ENCODE data around the gene FMN2.

The FMN2 gene

GRCh38 chr1:240207073-240207709 is 115.5 kb downstream of the FMN2 start:
- no peak overlapping the region for H3K27ac ChIP-seq
- DNase-seq (ENCODE audit: low spot score), result no peak
- H3K4me3 ChIP-seq, result no peak overlapping the region
- no peak for TF ChIP-seq CTCF (IDR thresholded peaks at IDR 0.05)

DNA sequence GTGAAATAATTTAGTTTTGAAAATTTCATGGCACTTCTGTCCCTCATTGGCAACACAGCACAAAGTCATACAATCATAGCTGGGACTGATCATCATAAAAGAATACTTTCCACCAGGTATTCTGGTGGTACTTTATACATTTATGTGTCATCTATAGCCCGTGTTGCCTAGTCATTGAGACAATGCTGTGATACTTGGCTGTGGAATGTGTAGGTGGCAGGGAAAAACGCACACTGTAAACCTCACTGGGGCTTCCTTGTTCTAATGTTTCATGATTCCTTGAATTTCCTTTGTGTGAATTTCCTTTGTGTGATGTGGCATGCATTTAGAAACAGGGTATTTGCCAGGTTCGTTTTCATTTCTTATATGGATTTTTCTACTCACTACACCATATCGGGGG is 118.3 kb downstream of the FMN2 start:
- no peak overlapping the region for H3K27ac ChIP-seq
- H3K4me3 ChIP-seq, result no peak overlapping the region
- TF ChIP-seq CTCF (IDR thresholded peaks at IDR 0.05), result no peak
- DNase-seq (ENCODE audit: low spot score), result no peak

DNA sequence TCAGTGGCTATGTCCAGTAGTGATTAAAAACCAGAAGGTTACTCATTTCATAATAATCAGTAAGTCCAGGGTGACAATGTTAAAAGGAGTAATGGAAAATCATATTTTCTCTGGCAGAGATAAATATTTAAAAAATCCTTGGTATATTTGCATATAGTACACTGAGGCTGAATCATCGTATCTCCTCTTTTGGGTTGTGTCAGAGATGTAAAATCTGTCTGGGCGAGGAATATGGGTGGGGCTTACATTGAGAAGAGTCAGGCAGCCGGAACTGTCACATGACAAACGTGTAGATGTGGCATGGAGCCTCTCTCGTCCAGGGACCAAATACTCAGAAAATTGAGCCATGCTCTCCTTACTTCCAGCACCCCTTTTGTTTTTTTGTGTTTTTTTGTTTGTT is 120.9 kb downstream of the FMN2 start:
- no peak overlapping the region for H3K4me3 ChIP-seq
- DNase-seq (ENCODE audit: low spot score), result no peak
- no peak for TF ChIP-seq CTCF (IDR thresholded peaks at IDR 0.05)
- no peak overlapping the region for H3K27ac ChIP-seq

DNA sequence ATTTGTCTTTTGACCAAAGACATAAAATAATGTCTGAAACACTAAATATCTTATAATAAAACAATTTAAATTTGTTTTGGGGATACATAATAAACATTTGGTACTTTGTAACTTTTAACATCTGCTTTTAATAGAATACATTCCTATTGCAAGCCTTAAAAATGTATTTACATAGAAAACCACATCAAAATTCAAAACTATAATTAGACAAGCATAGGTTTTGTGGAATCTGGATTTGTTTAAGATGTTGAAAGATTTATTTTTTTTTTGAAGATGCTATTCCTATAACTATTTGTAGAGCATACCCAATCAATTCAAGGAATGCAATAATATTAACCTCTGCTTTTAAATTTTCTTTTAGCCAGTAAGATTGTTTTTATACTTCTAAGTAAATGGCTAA is 125.7 kb downstream of the FMN2 start:
- no peak overlapping the region for H3K4me3 ChIP-seq
- no peak overlapping the region for H3K27ac ChIP-seq
- no peak for DNase-seq (ENCODE audit: low spot score)
- TF ChIP-seq CTCF (IDR thresholded peaks at IDR 0.05), result no peak

- Histone ChIP-seq H3K4me3 (no peak overlapping the region), H3K27ac (no peak overlapping the region)
- DNase-seq (ENCODE audit: low spot score), result no peak
- TF ChIP-seq CTCF (IDR thresholded peaks at IDR 0.05), result no peak
Observed at GRCh38 chr1:240219104-240219503, 127.4 kb downstream of the FMN2 start.

DNA sequence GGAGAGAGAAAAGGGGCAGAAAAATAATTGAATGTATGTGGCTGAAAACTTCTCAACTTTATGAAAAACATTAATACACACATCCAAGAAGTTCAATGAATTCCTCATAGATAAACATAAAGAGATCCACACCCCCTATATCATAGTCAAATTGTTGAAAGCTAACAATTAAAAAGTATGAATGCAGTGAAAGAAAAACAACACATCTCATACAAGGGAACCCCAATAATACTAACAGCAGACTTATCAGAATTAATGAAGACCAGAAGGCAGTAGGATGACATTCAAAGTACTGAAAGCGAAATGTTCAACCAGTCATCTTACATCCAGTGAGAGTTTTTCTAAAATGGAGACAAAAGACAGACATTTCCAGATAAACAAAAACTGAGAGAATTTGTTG is 134.4 kb downstream of the FMN2 start:
- no peak for DNase-seq (ENCODE audit: low spot score)
- Histone ChIP-seq H3K27ac (no peak overlapping the region), H3K4me3 (no peak overlapping the region)
- no peak for TF ChIP-seq CTCF (IDR thresholded peaks at IDR 0.05)

GRCh38 chr1:240230816-240231215 is 139.1 kb downstream of the FMN2 start:
- H3K27ac ChIP-seq, result no peak overlapping the region
- TF ChIP-seq CTCF (IDR thresholded peaks at IDR 0.05), result no peak
- no peak overlapping the region for H3K4me3 ChIP-seq
- no peak for DNase-seq (ENCODE audit: low spot score)

Measured in coronary artery (tissue), 2 donors.